Measurements from ENCODE around the gene BRAP.
"Not testable (repeated sequence)": the region's sequence is repeated elsewhere in the genome, so short reads cannot be mapped to it uniquely, and the experiment has no call there.

The BRAP gene

DNA sequence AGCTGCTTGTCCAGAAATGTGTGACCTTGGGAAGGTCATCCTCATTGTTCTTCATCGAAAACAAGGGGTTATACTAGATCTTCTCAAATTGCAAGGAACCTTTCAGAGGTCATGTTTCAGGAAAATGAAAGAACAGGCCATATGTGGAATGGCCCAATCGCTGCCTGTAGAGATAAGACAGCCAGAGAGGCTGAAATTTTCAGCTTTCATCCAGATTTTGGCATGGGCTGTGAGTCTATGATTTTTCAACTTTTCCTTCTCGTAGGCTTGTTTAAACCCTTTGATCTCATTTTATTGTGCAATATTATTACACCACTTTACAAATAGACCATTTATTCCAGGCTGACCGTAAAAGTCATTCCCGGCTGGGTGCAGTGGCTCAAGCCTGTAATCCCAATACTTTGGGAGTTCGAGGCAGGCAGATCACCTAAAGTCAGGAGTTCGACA is 69.6 kb downstream of the BRAP start:
- DNase-seq (ENCODE audit: low spot score): no peak

DNA sequence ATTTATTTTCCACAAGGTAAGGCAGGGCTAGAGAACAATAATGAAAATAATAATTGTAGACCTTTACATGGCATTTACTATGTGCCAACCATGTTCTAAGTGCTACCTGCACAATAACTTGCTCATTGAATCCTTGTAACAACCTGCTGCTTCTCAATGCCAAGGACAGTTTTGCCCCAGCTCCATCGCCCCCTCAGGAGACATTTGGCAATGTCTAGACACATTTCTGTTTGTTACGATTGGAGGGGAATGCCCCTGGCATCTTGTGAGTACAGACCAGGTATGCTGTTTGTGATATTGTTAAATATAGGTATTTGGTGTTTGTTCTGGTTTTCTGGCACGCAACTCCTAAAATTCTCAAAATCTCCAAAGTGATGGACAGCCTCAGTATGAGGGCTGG is 78.5 kb downstream of the BRAP start:
- no peak for DNase-seq (ENCODE audit: low spot score)

DNA sequence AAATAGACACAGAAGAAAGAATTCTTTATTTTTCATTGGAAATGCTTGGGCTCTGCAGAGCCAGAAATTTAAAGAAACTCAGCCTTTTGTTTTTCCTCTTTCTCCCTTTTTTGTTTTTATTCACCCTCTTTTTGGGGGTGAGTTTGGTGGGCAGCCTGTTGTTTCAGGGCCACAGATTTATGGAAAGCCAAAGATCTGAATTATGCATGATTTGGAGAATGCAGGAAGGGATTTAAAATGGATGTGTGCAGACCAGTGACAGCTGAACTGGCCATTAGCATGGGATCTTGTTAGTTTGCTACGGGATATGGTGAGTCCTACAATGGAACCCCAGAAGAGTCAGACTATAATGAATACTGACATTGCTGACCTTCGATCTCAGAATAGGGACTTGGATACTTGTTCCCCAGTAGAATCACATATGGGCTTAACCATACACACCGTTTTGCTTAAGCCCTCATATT is 79.0 kb downstream of the BRAP start:
- DNase-seq (ENCODE audit: low spot score): no peak

DNA sequence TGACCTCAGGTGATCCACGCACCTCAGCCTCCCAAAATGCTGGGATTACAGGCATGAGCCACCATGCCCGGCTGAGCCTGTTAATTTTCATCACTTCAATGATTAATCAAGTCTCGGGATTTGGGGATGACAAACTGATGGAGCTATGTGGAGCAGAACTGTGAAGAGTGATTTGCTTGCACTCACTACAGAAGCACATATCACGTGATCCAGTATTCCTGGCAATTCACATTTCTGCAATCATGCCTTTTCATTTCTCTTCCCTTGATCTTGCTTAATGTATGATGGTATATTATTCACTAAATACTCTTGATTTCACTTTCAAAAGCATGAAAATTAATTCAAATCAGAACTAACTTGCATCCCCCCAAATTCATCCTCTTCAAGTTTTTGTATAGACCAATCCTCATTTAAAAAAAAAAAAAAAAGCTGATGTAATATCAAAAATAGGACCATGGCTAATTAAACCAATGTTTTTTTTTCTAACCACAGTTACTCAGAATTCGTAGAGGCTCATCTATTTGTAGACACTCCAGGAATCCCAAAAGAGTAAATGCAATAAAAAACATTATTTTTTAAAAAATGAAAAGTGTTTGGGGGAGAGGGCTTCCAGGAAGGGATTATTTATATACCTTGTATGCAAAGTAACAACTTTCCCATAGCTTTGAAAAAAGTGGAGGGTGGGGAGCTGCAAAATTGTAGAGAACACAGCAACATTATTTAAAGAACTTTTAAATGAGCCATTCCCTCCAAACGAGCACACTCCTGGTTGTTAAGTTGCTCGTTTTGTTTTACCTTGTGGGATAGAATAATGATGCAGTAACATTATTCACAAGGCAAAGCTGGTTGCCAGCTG is 79.6 kb downstream of the BRAP start:
- no peak for DNase-seq (ENCODE audit: low spot score)

DNA sequence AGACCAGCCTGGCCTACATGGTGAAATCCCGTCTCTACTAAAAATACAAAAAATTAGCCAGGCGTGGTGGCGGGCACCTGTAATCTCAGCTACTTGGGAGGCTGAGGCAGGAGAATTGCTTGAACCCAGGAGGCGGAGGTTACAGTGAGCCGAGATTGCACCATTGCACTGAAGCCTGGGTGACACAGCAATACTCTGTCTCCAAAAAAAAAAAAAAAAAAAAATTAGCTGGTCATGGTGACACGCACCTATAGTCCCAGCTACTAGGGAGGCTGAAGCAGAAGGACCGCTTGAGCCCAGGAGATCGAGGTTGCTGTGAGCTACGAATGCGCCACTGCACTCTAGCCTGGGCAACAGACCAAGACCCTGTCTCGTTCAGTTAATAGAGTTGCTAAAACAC is 82.9 kb downstream of the BRAP start:
- DNase-seq (ENCODE audit: low spot score): not testable (repeated sequence)

DNA sequence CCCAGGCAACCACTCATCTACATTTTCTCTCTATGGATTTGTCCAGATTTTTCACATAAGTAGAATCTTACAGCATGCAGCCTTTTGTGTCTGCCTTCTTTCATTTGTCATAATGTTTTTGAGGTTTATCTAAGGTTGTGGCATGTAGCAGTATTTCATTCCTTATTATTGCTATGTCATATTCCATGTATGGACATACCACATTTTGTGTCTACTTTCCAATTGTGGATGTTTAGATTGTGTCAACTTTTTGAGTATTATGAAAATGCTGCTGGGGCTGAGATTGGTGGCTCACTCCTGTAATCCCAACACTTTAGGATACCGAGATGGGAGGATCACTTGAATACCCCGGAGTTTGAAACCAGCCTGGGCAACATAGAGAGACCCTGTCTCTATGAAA is 83.4 kb downstream of the BRAP start:
- no peak for DNase-seq (ENCODE audit: low spot score)

DNA sequence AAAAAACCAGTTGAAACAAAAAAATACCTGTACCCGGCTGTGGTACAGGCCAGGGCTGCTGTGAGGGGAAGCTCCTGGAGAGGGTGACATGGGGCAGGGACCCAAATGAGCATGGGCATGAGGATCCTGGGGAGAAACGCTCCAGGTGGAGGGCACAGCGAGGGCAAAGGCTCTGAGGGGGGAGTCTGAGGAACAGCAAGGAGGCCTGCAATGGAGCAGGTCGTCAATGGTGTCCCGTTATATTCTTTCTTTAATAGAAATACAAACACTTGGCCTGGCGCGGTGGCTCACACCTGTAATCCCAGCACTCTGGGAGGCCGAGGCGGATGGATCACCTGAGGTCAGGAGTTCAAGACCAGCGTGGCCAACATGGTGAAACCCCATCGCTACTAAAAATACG is 84.8 kb downstream of the BRAP start:
- DNase-seq (ENCODE audit: low spot score): not testable (repeated sequence)

DNA sequence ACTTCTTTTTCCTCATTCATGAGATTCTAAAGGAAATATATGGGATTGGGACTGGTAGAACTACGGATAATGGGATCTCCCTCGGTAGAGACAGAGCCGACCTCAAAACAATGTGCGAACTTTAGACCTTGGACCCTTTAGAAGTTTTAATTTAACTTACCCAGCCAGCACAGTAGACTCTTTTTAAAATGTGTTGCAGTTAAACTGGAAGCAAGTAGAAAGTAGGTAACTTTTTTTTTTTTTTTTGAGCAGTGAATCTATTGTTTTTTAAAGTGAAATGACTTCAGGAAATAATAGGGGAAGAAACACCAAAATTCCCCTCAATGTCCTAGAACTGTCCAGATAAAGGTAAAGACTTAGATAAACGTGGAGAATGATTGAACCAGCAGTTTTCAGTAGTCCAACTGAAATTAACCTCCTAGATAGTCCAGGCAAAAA is 85.5 kb downstream of the BRAP start:
- no peak for DNase-seq (ENCODE audit: low spot score)

DNA sequence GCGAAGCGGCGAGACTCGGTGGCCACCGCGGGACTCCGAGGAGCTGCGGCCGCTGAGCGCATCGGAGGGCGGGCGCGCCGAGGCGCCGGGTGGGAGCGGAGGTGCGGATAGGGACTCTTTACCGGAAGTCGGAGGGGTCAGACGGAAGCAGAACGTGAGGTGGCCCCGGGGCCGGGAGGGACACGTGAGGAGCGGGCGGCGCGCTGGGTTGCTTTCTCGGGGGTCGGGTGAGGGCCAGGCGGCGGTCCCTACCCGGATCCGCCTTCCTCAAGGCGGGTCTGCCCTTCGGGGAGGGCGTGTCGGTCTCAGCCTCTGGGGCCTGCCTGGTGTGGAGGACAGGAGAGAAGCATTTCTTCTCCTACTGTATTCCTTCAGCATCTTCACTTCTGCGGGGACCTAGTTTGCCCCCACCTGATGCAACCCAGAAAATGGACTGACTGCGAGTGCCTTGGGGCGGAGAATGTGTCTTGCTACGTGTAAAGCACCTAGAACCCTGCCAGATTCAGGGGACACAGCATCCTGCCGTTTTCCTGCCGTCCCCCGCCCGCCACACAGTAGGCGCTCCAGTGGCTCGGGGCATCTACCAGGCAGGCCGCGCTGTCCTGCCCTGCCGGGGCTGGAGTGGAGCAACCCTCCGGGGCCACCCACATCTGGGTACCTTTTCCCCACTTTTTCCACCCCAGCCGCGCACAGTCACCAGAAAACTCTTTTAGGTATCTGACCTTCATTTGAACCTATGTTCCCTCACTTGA is 86.1 kb downstream of the BRAP start:
- peak; percentile 98 for DNase-seq (ENCODE audit: low spot score)

DNA sequence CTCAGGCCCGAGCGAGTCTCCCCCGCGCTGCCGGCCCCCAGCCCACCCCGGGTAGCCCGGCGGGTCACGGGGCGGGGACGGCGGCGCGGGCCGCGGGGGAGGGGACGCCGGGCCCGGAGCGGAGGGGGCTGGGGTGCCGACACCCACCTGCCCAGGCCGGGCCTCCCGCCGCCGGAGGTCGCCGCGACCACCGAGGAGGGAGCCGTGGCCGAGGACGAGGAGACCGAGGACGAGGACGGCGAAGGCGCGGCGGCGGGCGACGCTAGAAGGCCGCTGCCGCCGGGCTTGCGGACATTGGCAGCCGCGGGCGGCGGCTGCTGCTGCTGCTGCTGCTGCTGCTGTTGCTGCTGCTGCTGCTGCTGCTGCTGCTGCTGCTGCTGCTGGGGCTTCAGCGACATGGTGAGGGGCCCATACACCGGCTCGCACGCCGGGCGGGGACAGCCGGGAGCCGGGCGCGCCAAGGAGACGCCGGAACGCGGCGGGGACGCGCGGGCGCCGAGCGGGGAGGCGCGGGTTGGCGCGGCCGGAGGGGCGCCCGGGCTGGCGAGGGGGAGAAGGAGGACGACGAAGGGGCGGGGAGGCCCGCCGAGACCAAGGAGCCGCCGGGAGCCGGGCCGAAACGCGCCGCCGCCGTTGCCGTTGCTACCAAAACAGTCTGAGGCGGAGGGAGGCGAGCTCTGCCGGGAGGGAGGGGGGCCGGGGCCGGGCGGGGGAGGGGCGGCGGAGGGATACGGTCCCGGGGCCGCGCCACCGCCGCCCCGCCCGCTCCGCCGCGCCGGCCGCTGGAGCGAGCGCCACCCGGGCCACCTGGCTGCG is 86.9 kb downstream of the BRAP start, which contains the start of gene ATXN2:
Gene ATXN2, minus strand, starts transcription at position 679 of the 816 bp plus-strand sequence. Its CDS starts 281 bp downstream, at position 398.
- peak; percentile 92 for DNase-seq (ENCODE audit: low spot score)

DNA sequence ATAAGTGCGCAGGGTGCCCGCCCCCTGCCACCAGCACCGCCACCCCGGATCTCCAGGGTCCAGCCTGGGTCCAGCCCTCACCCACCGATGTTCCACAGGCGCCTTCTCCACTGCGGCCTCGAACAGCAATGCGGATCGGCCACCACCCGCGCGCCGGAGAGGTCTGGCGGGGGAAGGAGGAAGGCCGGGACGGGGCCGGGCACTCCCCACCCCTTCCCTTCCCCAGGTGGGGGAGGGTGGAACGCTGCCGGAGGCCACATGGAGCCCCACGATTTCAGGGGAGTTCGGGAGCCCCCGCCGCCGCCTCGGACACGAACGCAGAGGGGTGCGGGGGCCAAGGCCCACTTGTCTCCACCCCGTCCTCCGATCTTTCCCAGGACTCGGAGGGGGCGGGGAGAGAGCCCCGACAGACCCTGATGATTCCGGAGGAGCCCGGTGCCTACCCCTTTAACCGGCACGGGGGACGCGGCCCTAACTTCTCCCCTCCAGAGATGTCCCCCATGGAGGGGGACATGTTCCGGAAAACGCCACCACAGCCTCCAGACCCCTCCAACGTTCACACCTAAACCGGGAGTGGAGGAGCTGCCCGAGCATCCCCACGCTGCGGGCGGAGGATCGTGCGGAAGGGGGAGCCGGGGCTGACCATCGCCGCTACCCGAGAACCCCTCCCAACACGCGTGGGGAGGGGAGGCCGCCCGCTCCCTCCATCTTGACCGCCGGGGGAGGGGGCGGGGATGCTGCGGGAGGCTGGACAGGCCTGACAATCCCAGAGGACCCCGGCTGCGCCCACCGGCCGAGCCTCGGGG is 87.7 kb downstream of the BRAP start:
- DNase-seq (ENCODE audit: low spot score): peak; percentile 78

DNA sequence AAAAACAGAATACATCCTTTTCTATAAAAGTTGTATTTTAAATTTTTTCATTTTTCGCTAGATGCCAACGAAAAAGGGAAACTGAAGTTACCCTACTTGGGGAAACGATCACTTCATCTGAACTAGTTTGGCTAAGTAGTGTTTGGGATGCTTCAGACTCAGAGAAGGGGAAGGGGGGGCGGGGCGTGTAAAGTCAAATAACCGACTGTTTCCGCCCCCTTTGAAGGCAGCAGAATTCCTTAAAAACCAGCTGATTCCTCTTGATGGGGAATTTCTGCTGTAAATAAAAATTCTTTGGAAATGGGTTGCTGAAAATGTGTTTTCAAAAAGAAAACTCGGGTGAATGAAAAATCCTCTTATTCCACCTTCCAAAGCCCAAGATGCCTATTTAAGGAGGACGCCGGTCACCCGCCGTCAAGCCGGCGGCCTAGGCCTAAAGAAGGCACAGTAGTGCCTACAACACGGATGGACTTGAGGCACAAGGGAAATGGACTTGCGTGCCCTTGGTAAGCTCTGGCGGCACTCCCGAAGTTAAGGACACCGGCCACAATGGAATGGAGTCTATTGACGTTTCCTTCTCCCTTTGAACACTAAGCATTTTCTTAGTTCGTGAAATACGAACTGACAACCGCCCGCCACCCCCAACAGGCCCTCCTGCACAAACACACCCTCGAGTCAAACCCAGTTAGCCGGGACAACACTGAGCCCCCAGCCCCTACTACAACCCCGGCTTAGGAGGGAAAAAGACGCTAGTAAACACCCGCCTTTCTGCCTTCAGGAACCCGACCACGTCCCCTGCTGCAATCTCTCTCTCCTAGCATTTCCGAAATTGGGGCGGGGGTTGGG is 88.5 kb downstream of the BRAP start:
- DNase-seq (ENCODE audit: low spot score): peak; percentile 76

DNA sequence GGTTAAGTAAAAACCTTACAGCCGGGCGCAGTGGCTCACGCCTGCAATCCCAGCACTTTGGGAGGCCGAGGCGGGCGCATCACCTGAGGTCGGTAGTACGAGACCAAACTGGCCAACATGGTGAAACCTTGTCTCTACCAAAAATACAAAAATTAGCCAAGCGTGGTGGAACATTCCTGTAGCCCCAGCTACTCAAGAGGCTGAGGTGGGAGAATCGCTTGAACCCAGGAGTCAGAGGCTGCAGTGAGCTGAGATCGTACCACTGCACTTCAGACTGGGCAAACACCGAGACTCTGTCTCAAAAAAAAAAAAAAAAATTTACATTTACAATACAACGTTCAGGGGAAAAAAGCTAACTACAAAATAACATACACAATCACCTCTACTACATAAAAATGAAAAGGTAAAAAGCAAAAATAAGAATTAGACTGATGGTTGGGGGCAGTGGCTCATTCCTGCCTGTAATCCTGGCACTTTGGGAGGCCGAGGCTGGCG is 90.4 kb downstream of the BRAP start:
- not testable (repeated sequence) for DNase-seq (ENCODE audit: low spot score)

Data from ecto neural progenitor cell (in vitro differentiated cells).